ENCODE measurements around the gene MTMR10.

- TF ChIP-seq NFE2L2 (IDR thresholded peaks at IDR 0.05; ENCODE audit: low read depth, low read length) (no peak), CTCF (conservative IDR thresholded peaks at IDR 0.05; ENCODE audit: low read depth, low read length) (no peak), RCOR1 (IDR thresholded peaks at IDR 0.05; ENCODE audit: insufficient replicate concordance, low read length) (no peak)
Measured at GRCh38 chr15:31004220-31004733, 12.8 kb upstream of the MTMR10 start.
